ENCODE measurements around the gene HSD17B7.
"Not testable (repeated sequence)": the region's sequence is repeated elsewhere in the genome, so short reads cannot be mapped to it uniquely, and the experiment has no call there.

Gene HSD17B7

DNA sequence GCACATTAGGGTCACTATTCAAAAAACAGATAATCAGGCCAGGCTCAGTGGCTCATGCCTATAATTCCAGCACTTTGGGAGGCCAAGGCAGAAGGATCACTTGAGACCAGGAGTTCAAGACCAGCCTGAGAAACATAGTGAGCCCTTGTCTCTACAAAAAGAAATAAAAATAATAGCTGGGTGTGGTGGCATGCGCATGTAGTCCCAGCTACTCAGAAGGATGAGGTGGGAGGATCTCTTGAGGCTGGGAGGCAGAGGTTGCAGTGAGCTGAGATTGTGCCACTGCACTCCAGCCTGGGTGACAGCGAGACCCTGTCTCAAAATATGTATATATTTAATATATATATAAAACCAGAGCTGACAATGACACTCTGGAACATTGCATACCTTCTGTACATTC, 21.9 kb downstream of the HSD17B7 start:
- DNase-seq: not testable (repeated sequence)

GRCh38 chr1:162818136-162818535, 27.6 kb downstream of the HSD17B7 start:
- not testable (repeated sequence) for DNase-seq

DNA sequence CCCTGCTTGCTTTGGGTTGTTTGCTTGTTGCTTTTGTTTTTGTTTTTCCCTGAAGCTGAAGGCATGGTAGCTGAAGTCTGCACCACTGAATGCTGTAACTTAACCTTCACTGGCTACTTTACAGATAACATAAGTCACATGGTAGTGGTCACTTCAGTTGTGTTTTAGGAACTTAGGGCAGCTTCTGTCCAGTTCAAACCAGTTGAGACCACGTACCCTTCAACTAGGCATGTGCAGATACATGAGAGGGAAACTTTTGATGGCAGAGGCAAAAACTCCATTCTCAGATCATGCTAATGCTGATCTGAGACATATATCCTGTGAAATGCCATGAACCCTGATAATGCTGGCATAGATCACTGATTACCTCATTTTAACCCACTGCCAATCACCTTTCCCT, 28.2 kb downstream of the HSD17B7 start:
- not testable (repeated sequence) for DNase-seq

DNA sequence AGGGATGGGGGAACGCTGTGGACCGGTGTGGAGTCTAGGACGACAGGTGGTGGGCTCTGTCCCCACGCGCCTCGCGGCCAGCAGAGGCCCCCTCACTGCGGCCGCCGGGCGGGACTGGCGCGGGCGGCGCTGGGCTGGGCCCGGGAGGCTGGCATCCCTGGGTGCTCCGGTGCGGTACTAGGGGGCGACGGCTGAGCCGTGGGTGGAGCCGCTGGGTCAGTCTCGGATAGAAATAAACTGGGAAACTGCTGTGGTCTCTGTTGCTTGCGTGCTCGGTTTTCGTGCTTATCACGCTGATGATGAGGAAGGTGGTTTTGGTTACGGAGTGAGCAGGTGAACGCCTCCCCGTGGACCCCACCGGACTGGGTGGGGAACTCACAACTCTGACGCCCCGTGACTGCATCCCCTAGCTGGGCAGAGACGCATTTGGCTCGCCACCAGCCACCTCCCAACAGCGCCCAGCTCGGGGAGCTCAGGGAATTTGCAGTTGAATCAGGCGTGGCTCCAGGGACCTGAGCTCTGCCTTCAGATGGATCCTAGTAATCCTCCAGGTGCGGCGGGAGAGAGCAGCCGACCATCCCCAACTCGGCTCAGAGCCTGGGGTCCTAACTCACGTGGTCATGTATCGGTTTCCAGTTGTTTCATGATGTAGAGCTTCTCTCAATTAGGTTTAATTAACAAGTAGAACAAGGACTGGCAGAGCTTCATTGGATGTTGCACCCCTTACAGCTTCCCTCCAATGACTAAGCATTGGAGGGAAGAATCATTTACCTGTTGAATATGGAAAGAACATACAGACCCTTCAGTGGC, 32.1 kb downstream of the HSD17B7 start:
- no peak for DNase-seq

GRCh38 chr1:162823231-162823630, 32.7 kb downstream of the HSD17B7 start:
- DNase-seq: no peak

- DNase-seq: no peak
These were observed 33.4 kb downstream of the HSD17B7 start for GRCh38 chr1:162823771-162824525.

DNA sequence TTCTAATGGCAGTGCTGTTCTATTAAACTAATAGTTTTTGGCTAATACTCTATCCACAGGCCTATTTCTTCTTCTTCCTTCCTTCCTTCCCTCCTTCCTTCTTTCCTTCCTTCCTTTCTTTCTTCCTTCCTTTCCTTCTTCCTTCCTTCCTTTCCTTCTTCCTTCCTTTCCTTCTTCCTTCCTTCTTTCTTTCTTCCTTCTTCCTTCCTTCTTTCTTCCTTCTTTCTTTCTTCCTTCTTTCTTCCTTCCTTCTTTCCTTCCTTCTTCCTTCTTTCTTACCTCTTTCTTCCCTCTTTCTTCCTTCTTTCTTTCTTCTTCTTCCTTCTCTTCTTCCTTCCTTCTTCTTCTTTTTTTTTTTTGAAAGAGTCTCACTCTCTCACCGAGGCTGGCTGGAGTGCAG, 38.8 kb downstream of the HSD17B7 start:
- DNase-seq: no peak

GRCh38 chr1:162832470-162832869, 42.0 kb downstream of the HSD17B7 start:
- DNase-seq: no peak

GRCh38 chr1:162835157-162835899, 44.8 kb downstream of the HSD17B7 start:
- no peak for DNase-seq

GRCh38 chr1:162838863-162839262, 48.4 kb downstream of the HSD17B7 start:
- no peak for DNase-seq

GRCh38 chr1:162840250-162840839, 49.8 kb downstream of the HSD17B7 start:
- DNase-seq: no peak

- no peak for DNase-seq
These were observed 53.7 kb downstream of the HSD17B7 start for GRCh38 chr1:162844153-162844552.

- DNase-seq: no peak
These were observed 56.0 kb downstream of the HSD17B7 start for GRCh38 chr1:162846256-162847212.

DNA sequence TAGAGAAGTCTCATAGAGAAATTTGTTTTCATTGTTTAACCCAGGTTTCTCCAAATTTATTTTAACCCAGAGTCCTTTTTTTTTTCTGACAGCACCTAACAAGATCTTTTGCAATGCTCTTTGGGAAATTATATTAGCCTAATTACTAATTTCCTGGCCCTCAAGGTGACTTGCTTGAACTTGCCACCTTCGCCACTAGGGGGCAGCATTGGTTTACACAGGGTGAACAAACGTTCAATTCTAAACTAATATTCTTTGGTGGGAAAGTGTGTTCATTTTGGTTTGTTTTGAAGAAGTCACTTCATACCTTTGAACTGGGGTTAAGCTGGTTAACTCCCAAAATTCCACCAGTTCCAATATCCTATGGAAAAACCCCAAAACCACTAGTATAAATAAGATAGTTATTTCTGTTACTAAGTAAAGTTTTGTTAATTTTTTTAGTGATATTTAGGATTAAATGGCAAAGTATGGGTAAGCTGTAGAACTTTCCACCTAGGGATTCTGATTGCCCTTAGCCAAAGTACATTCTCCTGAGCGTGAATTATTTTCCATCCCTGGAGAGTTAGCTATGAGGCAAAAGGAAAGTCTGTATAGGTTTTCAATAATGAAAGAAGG, 57.4 kb downstream of the HSD17B7 start:
- DNase-seq: peak; percentile 62

DNA sequence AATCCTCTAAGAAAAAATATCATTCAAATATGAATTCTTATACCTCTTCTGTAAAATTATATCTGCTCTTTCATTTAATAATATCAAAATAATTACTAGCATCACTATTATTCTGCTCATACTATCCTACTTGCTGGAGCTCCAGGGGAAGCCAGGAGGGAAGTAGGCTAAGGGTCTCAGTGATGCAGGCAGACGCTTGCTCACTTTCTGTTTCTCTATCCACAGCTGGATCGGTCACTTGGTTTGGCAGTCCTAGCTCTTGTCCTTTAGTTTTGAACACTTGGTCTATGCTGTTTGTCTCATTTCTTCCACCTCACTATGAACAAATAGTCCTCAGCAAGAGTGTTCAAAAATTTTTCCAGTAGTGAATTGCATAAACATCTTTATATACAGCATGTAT, 59.2 kb downstream of the HSD17B7 start:
- DNase-seq: no peak

GRCh38 chr1:162851341-162851740, 60.8 kb downstream of the HSD17B7 start:
- DNase-seq: no peak

GRCh38 chr1:162854245-162854882, 63.9 kb downstream of the HSD17B7 start:
- DNase-seq: peak; percentile 15

GRCh38 chr1:162855461-162856150, 65.1 kb downstream of the HSD17B7 start:
- DNase-seq: no peak

DNA sequence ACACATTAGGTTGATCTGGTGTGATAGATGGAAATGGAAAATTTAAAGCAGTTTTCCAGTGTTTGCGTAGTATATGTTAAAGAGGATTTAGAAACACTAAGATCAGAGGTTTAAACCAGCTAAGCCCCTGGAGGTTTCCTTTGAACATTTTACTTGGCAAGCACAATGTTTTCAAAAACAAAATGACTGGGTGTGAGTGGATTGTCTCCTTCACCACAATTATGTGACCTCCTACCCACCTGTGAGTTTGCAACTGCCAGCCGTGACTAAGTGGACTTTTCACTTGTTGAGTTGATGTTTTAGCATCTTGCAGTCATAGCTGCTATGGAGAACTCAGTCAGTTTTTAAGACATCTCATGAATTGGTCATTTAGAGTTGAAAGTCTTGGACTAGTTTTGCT, 65.8 kb downstream of the HSD17B7 start:
- DNase-seq: no peak

- no peak for DNase-seq
These were observed 67.3 kb downstream of the HSD17B7 start for GRCh38 chr1:162857850-162858249.

Data from activated CD4-positive, alpha-beta T cell treated with anti-CD3 and anti-CD28 coated beads for 1 hour (primary cell).